Measurements from ENCODE around the gene TBC1D1.

The TBC1D1 gene

DNA sequence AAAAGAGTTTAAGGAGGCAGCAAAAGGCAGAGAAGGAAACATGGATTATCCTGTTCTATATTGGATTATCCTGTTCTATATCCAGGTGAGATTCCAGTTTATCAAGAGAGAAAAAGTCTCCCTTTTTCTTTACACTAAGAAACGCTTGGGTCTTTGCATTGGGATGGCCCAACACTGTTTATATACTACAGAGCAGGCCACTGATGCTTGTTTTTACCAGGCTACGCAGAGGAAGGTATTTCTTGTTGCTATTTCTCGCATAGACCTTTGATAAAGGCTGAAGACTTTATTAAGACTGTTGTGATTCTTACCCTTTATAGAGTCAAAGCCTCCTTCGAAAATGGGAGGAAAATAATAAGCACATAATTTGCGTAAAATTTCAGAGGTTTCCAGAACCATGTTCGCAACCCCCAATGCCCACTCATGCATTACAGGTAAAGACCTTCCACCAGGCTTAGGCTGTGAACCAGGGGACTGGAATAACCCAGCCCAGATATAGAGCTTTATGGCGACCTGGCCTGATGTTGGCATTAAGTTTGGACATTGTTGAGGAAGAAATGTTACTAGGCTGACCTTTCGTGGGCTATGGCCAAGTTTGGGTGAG is 287.6 kb downstream of the TBC1D1 start:
- H3K4me3 ChIP-seq (replicated peaks; ENCODE audit: low read depth, low read length) = no peak overlapping the region
- no peak for DNase-seq (ENCODE audit: extremely low read depth, low read depth)
- TF ChIP-seq, protein P1, sequence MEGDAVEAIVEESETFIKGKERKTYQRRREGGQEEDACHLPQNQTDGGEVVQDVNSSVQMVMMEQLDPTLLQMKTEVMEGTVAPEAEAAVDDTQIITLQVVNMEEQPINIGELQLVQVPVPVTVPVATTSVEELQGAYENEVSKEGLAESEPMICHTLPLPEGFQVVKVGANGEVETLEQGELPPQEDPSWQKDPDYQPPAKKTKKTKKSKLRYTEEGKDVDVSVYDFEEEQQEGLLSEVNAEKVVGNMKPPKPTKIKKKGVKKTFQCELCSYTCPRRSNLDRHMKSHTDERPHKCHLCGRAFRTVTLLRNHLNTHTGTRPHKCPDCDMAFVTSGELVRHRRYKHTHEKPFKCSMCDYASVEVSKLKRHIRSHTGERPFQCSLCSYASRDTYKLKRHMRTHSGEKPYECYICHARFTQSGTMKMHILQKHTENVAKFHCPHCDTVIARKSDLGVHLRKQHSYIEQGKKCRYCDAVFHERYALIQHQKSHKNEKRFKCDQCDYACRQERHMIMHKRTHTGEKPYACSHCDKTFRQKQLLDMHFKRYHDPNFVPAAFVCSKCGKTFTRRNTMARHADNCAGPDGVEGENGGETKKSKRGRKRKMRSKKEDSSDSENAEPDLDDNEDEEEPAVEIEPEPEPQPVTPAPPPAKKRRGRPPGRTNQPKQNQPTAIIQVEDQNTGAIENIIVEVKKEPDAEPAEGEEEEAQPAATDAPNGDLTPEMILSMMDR (IDR thresholded peaks at IDR 0.05; ENCODE audit: low read depth, low read length, missing control alignments) = no peak

DNA sequence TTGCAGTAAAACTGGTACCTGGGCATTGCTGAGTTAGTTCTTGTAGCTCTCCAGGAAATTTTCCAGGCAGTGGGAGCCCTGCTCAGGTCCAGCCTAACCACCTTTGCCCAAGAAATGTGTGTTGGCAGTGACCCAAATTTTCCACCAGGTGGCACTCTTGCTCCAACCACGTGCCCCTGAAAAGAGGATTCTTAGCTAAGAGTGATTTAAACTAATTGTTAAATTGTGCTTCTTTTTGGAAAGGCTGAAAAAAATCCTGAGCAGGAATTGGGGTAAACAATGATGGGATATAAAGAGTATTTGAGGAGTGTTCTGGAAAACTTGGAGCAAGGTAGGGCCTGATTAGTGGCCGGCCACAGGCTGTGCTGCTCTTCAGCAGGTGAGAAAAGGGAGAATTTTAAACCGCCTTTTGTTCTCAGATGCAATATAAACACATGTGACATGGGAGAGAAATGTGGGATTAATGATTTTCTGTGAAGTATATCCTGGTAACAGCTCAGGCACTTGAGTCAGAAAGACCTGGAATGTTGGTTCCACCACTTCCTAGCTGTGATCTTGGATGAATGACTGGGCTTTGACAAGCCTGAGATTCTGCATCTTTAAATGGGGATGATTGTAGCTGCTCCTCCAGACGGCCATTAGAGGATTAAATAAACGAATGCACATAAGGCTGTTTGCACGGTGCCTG is 288.9 kb downstream of the TBC1D1 start:
- H3K4me3 ChIP-seq (replicated peaks; ENCODE audit: low read depth, low read length) = no peak overlapping the region
- TF ChIP-seq, protein P1 (IDR thresholded peaks at IDR 0.05; ENCODE audit: low read depth, low read length, missing control alignments) = peak; percentile 84
- DNase-seq (ENCODE audit: extremely low read depth, low read depth) = peak; percentile 47

DNA sequence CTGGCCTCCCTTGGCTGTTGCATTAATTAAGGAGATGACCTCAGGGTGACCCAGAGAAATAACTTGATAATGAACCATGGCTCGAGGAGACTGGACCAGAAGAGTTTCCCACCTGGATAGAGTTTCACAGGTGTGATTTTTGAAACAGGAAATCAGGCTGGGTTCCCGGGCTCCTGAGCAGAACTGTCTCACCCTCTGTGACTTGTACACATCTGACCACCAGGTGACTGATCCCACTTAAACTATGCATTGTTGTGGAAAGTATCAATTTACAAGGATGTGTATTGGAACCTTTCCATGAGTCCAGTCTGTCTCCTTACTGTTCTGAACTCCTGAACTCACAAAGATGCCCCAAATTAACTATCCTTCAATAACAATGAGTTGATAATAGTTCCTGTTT is 289.6 kb downstream of the TBC1D1 start:
- DNase-seq (ENCODE audit: extremely low read depth, low read depth) = no peak
- TF ChIP-seq, protein P1 (IDR thresholded peaks at IDR 0.05; ENCODE audit: low read depth, low read length, missing control alignments) = no peak
- no peak overlapping the region for H3K4me3 ChIP-seq (replicated peaks; ENCODE audit: low read depth, low read length)

DNA sequence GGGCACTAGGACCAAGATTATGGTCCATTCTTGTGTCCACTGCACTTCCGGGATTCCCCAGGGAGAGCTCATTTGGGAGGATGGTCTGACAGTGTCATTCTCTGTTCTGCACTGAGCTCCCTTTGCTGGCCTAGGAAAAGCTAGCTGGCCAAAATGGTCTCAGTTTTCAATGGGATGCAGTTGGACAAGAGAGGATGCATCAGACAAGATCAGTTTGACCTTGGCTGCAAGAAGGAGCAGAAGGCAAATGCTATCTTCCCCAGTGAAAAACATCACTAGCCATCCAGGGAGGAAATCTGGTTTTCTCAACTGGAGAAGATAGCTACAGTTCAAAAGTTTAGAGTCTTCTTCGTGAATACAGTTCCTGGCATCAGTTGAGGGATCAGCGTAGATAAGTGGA is 290.4 kb downstream of the TBC1D1 start:
- H3K4me3 ChIP-seq (replicated peaks; ENCODE audit: low read depth, low read length) = no peak overlapping the region
- TF ChIP-seq, protein P1 (IDR thresholded peaks at IDR 0.05; ENCODE audit: low read depth, low read length, missing control alignments) = no peak
- DNase-seq (ENCODE audit: extremely low read depth, low read depth) = no peak

DNA sequence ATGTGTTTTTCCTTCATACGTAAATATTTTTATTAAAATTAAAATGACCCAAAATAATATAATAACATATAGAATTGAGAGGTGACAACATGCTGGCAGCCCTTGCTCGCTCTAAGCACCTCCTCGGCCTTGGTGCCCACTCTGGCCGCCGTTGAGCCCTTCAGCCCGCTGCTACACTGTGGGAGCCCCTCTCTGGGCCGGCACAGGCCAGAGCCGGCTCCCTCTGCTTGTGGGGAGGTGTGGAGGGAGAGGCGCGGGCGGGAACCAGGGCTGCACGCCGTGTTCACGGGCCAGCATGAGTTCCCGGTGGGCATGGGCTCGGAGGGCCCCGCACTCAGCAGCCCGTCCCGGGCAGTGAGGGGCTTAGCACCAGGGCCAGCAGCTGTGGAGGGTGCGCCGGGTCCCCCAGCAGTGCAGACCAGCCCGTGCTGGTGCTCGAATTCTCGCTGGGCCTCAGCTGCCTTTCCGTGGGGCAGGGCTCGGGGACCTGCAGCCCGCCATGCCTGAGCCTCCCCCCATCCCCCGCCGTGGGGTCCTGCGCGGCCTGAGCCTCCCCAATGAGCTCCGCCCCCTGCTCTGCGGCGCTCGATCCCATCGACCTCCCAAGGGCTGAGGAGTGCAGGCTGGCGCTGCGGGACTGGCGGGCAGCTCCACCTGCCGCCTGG is 291.6 kb downstream of the TBC1D1 start:
- no peak overlapping the region for H3K4me3 ChIP-seq (replicated peaks; ENCODE audit: low read depth, low read length)
- TF ChIP-seq, protein P1 (IDR thresholded peaks at IDR 0.05; ENCODE audit: low read depth, low read length, missing control alignments) = no peak
- DNase-seq (ENCODE audit: extremely low read depth, low read depth) = no peak

DNA sequence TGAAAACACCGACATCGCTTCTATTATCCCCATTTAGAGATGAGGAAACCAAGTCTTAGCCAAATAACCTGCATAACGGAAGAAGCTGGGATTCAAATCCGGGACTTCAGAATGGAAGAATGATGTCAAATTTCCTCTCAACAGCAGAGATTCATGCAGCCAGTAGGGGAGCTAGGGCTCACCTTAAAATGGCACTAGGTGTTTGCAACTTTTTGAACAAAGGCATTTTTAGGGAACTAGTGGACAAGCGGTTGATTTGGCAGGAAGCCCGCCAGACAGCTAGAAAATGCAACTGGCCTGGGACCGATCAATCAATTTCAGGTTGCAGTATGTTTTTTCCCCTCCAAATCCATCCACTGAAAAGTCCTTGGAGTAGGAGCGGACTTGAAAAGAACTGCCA is 293.5 kb downstream of the TBC1D1 start:
- no peak for DNase-seq (ENCODE audit: extremely low read depth, low read depth)
- H3K4me3 ChIP-seq (replicated peaks; ENCODE audit: low read depth, low read length) = no peak overlapping the region
- TF ChIP-seq, protein P1 (IDR thresholded peaks at IDR 0.05; ENCODE audit: low read depth, low read length, missing control alignments) = peak; percentile 13
